ENCODE measurements around the gene SMARCA2.

SMARCA2 gene

GRCh38 chr9:2086971-2087370 is 71.8 kb downstream of the SMARCA2 start:
- in situ Hi-C loops (cut with HindIII; ENCODE audit: low sequenced_read_pairs), result no loop called here

- in situ Hi-C loops (cut with HindIII; ENCODE audit: low sequenced_read_pairs), result no loop called here
Observed at GRCh38 chr9:2087500-2088313, 72.6 kb downstream of the SMARCA2 start.

- in situ Hi-C loops (cut with HindIII; ENCODE audit: low sequenced_read_pairs), result no loop called here
Observed at GRCh38 chr9:2093920-2094597, 78.9 kb downstream of the SMARCA2 start.

- in situ Hi-C loops (cut with HindIII; ENCODE audit: low sequenced_read_pairs), result no loop called here
Observed at GRCh38 chr9:2096376-2096970, 81.3 kb downstream of the SMARCA2 start.

- in situ Hi-C loops (cut with HindIII; ENCODE audit: low sequenced_read_pairs), result no loop called here
Observed at GRCh38 chr9:2106666-2107065, 91.5 kb downstream of the SMARCA2 start.

- in situ Hi-C loops (cut with HindIII; ENCODE audit: low sequenced_read_pairs), result no loop called here
Observed at GRCh38 chr9:2107906-2108451, 92.8 kb downstream of the SMARCA2 start.

GRCh38 chr9:2109069-2109650 is 94.0 kb downstream of the SMARCA2 start:
- in situ Hi-C loops (cut with HindIII; ENCODE audit: low sequenced_read_pairs), result no loop called here

- in situ Hi-C loops (cut with HindIII; ENCODE audit: low sequenced_read_pairs), result no loop called here
Observed at GRCh38 chr9:2110036-2110435, 94.9 kb downstream of the SMARCA2 start.

GRCh38 chr9:2116073-2116472 is 100.9 kb downstream of the SMARCA2 start:
- in situ Hi-C loops (cut with HindIII; ENCODE audit: low sequenced_read_pairs), result no loop called here

- in situ Hi-C loops (cut with HindIII; ENCODE audit: low sequenced_read_pairs), result no loop called here
Observed at GRCh38 chr9:2117527-2117926, 102.4 kb downstream of the SMARCA2 start.

GRCh38 chr9:2119566-2119965 is 104.4 kb downstream of the SMARCA2 start:
- in situ Hi-C loops (cut with HindIII; ENCODE audit: low sequenced_read_pairs), result no loop called here

GRCh38 chr9:2120926-2121689 is 106.0 kb downstream of the SMARCA2 start:
- in situ Hi-C loops (cut with HindIII; ENCODE audit: low sequenced_read_pairs), result no loop called here

- in situ Hi-C loops (cut with HindIII; ENCODE audit: low sequenced_read_pairs), result no loop called here
Observed at GRCh38 chr9:2122299-2122698, 107.2 kb downstream of the SMARCA2 start.

GRCh38 chr9:2125906-2126305 is 110.8 kb downstream of the SMARCA2 start:
- in situ Hi-C loops (cut with HindIII; ENCODE audit: low sequenced_read_pairs), result no loop called here

GRCh38 chr9:2126331-2126803 is 111.2 kb downstream of the SMARCA2 start:
- in situ Hi-C loops (cut with HindIII; ENCODE audit: low sequenced_read_pairs), result no loop called here

- in situ Hi-C loops (cut with HindIII; ENCODE audit: low sequenced_read_pairs), result no loop called here
Observed at GRCh38 chr9:2127486-2127885, 112.3 kb downstream of the SMARCA2 start.

GRCh38 chr9:2128141-2128540 is 113.0 kb downstream of the SMARCA2 start:
- in situ Hi-C loops (cut with HindIII; ENCODE audit: low sequenced_read_pairs), result no loop called here

GRCh38 chr9:2128618-2129017 is 113.5 kb downstream of the SMARCA2 start:
- in situ Hi-C loops (cut with HindIII; ENCODE audit: low sequenced_read_pairs), result no loop called here

GRCh38 chr9:2130941-2131340 is 115.8 kb downstream of the SMARCA2 start:
- in situ Hi-C loops (cut with HindIII; ENCODE audit: low sequenced_read_pairs), result no loop called here

- in situ Hi-C loops (cut with HindIII; ENCODE audit: low sequenced_read_pairs), result no loop called here
Observed at GRCh38 chr9:2132484-2133082, 117.4 kb downstream of the SMARCA2 start.
